Measurements from ENCODE around the gene LARP4B. TPM values are rescaled to one million over a fixed set of nuclear protein-coding genes. Genes with fewer than 3 reads are reported as not detected.

The LARP4B gene
- polyA plus RNA-seq, 1 donor (not counting 4 experiments of a cell fraction or from before 2014, with no cell fraction given), result 39.4 TPM

DNA sequence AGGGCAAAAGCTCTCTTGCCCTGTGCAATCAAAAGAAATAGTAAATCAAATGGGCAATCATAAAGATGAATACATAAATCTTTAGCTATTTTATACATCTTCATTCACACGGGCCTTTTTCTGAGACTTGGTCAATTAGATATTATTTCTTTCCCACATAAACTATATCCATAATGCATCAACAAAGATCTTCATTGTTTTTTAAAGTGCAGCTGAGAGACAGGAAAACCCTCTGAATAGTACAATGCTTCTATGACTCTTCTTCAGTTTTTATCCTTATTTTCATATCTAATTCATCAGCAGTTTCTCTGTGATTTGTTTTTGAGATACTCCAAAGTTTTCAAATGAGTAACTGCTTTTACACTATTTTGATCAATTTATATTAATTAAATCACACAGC is 25.5 kb downstream of the LARP4B start:
- Histone ChIP-seq H3K9me3 (ENCODE audit: control insufficient read depth, low read depth, low read length) (no peaks in the 10 kb centered on the region), H3K9ac (ENCODE audit: control insufficient read depth, extremely low read depth, insufficient read depth, low read length) (no peak overlapping the region), H3K27me3 (ENCODE audit: control insufficient read depth, extremely low read depth, insufficient read depth, low read length) (no peaks in the 10 kb centered on the region), H3K4me2 (ENCODE audit: control insufficient read depth, extremely low read depth, insufficient read depth, low read depth, low read length) (no peak overlapping the region), H4K20me1 (ENCODE audit: control insufficient read depth, extremely low read depth, insufficient read depth, low read length) (peaks cover 16% of the 10 kb centered on the region), H3K4me1 (ENCODE audit: control insufficient read depth, extremely low read depth, insufficient read depth, low read length) (no peaks in the 10 kb centered on the region), H3K36me3 (ENCODE audit: control insufficient read depth in 2 of 2, extremely low read depth in 1 of 2, insufficient read depth in 2 of 2, low read length in 2 of 2) (peaks cover 13 to 22% of the 10 kb centered on the region in 2 experiments), H3K27ac (ENCODE audit: control insufficient read depth, insufficient read depth, low read length) (no peak overlapping the region), H3K79me2 (ENCODE audit: control insufficient read depth, insufficient read depth, low read length) (peaks cover 94% of the 10 kb centered on the region), H3K4me3 (ENCODE audit: control insufficient read depth in 2 of 3, extremely low read depth in 1 of 3, insufficient read depth in 2 of 3, low read depth in 1 of 3, low read length in 3 of 3) (no peak overlapping the region), H2AFZ (ENCODE audit: control insufficient read depth, low read length) (no peak overlapping the region), H3K9me1 (ENCODE audit: control insufficient read depth, extremely low read depth, insufficient read depth, low read length) (no peaks in the 10 kb centered on the region)
- TF ChIP-seq, protein P1, sequence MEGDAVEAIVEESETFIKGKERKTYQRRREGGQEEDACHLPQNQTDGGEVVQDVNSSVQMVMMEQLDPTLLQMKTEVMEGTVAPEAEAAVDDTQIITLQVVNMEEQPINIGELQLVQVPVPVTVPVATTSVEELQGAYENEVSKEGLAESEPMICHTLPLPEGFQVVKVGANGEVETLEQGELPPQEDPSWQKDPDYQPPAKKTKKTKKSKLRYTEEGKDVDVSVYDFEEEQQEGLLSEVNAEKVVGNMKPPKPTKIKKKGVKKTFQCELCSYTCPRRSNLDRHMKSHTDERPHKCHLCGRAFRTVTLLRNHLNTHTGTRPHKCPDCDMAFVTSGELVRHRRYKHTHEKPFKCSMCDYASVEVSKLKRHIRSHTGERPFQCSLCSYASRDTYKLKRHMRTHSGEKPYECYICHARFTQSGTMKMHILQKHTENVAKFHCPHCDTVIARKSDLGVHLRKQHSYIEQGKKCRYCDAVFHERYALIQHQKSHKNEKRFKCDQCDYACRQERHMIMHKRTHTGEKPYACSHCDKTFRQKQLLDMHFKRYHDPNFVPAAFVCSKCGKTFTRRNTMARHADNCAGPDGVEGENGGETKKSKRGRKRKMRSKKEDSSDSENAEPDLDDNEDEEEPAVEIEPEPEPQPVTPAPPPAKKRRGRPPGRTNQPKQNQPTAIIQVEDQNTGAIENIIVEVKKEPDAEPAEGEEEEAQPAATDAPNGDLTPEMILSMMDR (optimal IDR thresholded peaks at IDR 0.05 in 1 of 3, IDR thresholded peaks at IDR 0.05 in 1 of 3, conservative IDR thresholded peaks at IDR 0.05 in 1 of 3; ENCODE audit: extremely low read depth in 1 of 3, insufficient read depth in 2 of 3, low read length in 3 of 3), result no peak
- TF ChIP-seq EZH2 (IDR thresholded peaks at IDR 0.05; ENCODE audit: low read length), result no peak
- dilution Hi-C loops (cut with MboI; ENCODE audit: extremely low pct_ligation_motif_present, low sequenced_read_pairs), result no loop called here
- no peak for FAIRE-seq
- no peak for DNase-seq (ENCODE audit: low read depth, low spot score)

DNA sequence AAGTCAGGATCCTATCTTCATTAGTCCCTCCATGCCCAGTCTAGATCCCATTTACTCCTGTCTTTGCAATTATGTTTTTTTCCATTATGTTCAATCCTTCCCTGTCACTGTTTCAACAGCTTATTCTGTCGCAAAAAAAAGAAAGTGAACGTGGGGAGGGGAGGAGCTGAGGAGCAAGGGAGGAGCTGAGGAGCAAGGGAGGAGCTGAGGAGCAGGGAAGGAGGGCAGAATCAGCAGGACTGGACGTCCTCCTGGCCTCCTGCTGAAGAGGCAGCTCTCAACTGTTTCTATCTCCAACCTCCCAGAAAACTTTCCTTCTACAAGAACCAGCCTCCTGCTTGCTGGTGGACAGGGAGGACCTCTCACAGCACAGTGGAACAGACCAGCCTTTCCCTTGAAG is 26.0 kb downstream of the LARP4B start:
- Histone ChIP-seq H3K9me3 (ENCODE audit: control insufficient read depth, low read depth, low read length) (no peaks in the 10 kb centered on the region), H3K9ac (ENCODE audit: control insufficient read depth, extremely low read depth, insufficient read depth, low read length) (no peak overlapping the region), H3K4me3 (ENCODE audit: control insufficient read depth in 2 of 3, extremely low read depth in 1 of 3, insufficient read depth in 2 of 3, low read depth in 1 of 3, low read length in 3 of 3) (no peak overlapping the region), H4K20me1 (ENCODE audit: control insufficient read depth, extremely low read depth, insufficient read depth, low read length) (peaks cover 16% of the 10 kb centered on the region), H2AFZ (ENCODE audit: control insufficient read depth, low read length) (no peak overlapping the region), H3K79me2 (ENCODE audit: control insufficient read depth, insufficient read depth, low read length) (peaks cover 92% of the 10 kb centered on the region), H3K4me2 (ENCODE audit: control insufficient read depth, extremely low read depth, insufficient read depth, low read depth, low read length) (no peak overlapping the region), H3K36me3 (ENCODE audit: control insufficient read depth in 2 of 2, extremely low read depth in 1 of 2, insufficient read depth in 2 of 2, low read length in 2 of 2) (peaks cover 11 to 19% of the 10 kb centered on the region in 2 experiments), H3K27me3 (ENCODE audit: control insufficient read depth, extremely low read depth, insufficient read depth, low read length) (no peaks in the 10 kb centered on the region), H3K27ac (ENCODE audit: control insufficient read depth, insufficient read depth, low read length) (no peak overlapping the region), H3K9me1 (ENCODE audit: control insufficient read depth, extremely low read depth, insufficient read depth, low read length) (no peaks in the 10 kb centered on the region), H3K4me1 (ENCODE audit: control insufficient read depth, extremely low read depth, insufficient read depth, low read length) (no peaks in the 10 kb centered on the region)
- FAIRE-seq, result no peak
- dilution Hi-C loops (cut with MboI; ENCODE audit: extremely low pct_ligation_motif_present, low sequenced_read_pairs), result no loop called here
- no peak for TF ChIP-seq EZH2 (IDR thresholded peaks at IDR 0.05; ENCODE audit: low read length)
- TF ChIP-seq, protein P1 (optimal IDR thresholded peaks at IDR 0.05 in 1 of 3, IDR thresholded peaks at IDR 0.05 in 1 of 3, conservative IDR thresholded peaks at IDR 0.05 in 1 of 3; ENCODE audit: extremely low read depth in 1 of 3, insufficient read depth in 2 of 3, low read length in 3 of 3), result no peak
- no peak for DNase-seq (ENCODE audit: low read depth, low spot score)
